ENCODE data around the gene SH2D3C. TPM values are rescaled to one million over a fixed set of nuclear protein-coding genes. Genes with fewer than 3 reads are reported as not detected.
A peak's percentile ranks its signal among the peaks of the same experiment; 100 is the strongest.

SH2D3C gene
- total RNA-seq, 1 donor from 2014 or later, result 5.8 TPM

DNA sequence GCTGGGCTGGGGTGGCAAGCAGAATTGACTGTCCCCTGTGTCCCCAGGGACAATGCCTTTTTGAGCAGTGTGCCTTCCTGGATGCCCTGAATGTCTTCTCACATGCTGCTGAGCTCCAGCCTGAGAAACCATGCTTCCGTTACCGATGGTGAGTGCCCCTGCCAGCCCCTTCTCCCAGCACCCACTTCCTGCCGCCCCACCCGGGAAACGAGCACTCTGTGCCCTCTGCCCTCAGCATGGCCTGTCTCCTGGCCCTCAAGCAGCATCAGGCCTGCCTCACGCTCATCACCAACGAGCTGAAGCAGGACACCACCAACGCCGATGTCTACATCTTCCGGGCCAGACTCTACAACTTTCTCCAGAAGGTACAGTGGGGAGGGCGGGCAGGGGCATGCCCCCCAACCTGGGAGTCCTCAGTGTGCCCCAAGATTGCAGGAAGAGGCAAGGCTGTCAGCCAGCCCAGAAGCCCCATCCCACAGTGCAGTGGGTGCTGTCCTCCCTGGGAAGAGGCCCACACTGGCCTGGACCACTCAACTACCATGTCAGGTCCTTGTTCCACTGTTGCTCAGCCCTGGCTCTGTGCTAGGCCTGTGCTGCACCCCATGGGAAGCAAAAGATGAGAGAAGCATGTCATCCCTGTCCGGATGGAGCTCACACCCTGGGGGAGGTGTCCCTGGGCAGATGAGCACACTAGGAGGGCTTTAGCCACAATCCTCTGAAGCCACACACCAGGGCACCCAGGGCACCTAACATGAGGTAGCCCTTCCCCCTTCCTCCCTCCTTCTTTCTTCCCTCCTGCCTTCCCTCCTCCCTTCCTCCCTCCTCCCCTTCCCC is 58.2 kb downstream of the SH2D3C start:
- Histone ChIP-seq H3K4me3 (ENCODE audit: insufficient read depth, low read depth, low read length) (no peak overlapping the region), H3K4me1 (ENCODE audit: insufficient read depth, low read length) (peaks cover 25% of the 10 kb centered on the region), H3K9ac (ENCODE audit: low read length) (no peak overlapping the region), H3K4me2 (ENCODE audit: low read length) (no peak overlapping the region), H4K20me1 (ENCODE audit: insufficient read depth, low read length) (peaks cover 3% of the 10 kb centered on the region), H3K27me3 (ENCODE audit: insufficient read depth, low read length) (no peaks in the 10 kb centered on the region), H3K36me3 (ENCODE audit: insufficient read depth, low read length) (no peaks in the 10 kb centered on the region), H3K27ac (ENCODE audit: low read depth, low read length) (no peak overlapping the region), H3K79me2 (ENCODE audit: insufficient read depth, low read length) (peaks cover under 1% of the 10 kb centered on the region), H3K9me3 (ENCODE audit: insufficient read depth, low read depth, low read length) (no peaks in the 10 kb centered on the region), H2AFZ (ENCODE audit: low read depth, low read length) (no peak overlapping the region)
- no peaks in the 10 kb centered on the region for H3K36me3 Mint-ChIP-seq (ENCODE audit: low read depth, unreplicated experiment)
- H3K9me3 Mint-ChIP-seq (ENCODE audit: unreplicated experiment), result no peaks in the 10 kb centered on the region
- DNase-seq (ENCODE audit: low read depth) (no peak), FAIRE-seq (no peak)
- H3K4me1 Mint-ChIP-seq (ENCODE audit: low read depth, unreplicated experiment), result peaks cover 2% of the 10 kb centered on the region
- TF ChIP-seq CTCF (IDR thresholded peaks at IDR 0.05; ENCODE audit: insufficient read depth, low read depth, low read length), result no peak
- no peak for TF ChIP-seq EZH2 (IDR thresholded peaks at IDR 0.05; ENCODE audit: insufficient read depth, low read length)
- H3K27me3 Mint-ChIP-seq (ENCODE audit: low read depth, unreplicated experiment), result peaks cover 5% of the 10 kb centered on the region
- H3K4me3 Mint-ChIP-seq (ENCODE audit: unreplicated experiment), result no peak overlapping the region
- no peak overlapping the region for H3K27ac Mint-ChIP-seq (ENCODE audit: unreplicated experiment)

DNA sequence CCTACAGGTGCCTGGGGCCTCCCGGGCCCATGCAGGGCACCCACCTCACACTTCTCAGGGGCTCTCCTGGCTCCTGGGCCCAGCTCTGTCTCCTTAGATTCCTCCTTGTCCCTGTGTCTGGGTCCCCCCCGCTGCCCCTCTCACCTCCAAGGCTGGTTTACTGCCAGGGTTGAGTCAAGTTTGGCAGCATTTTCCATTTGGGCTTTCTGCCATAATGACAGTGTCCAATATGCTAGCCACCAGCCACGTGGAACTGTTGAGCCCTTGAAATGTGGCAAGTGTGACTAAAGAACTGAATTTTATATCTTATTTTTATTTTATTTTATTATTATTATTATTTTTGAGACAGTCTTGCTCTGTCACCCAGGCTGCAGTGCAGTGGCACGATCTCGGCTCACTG is 60.7 kb downstream of the SH2D3C start:
- Histone ChIP-seq H4K20me1 (ENCODE audit: insufficient read depth, low read length) (peaks cover 15% of the 10 kb centered on the region), H3K4me3 (ENCODE audit: insufficient read depth, low read depth, low read length) (no peak overlapping the region), H3K27me3 (ENCODE audit: insufficient read depth, low read length) (no peaks in the 10 kb centered on the region), H3K4me1 (ENCODE audit: insufficient read depth, low read length) (peaks cover 16% of the 10 kb centered on the region), H3K36me3 (ENCODE audit: insufficient read depth, low read length) (no peaks in the 10 kb centered on the region), H3K79me2 (ENCODE audit: insufficient read depth, low read length) (peaks cover 9% of the 10 kb centered on the region), H3K9me3 (ENCODE audit: insufficient read depth, low read depth, low read length) (no peaks in the 10 kb centered on the region), H3K27ac (ENCODE audit: low read depth, low read length) (no peak overlapping the region), H3K4me2 (ENCODE audit: low read length) (no peak overlapping the region), H2AFZ (ENCODE audit: low read depth, low read length) (no peak overlapping the region), H3K9ac (ENCODE audit: low read length) (no peak overlapping the region)
- TF ChIP-seq CTCF (IDR thresholded peaks at IDR 0.05; ENCODE audit: insufficient read depth, low read depth, low read length) (no peak), EZH2 (IDR thresholded peaks at IDR 0.05; ENCODE audit: insufficient read depth, low read length) (no peak)
- Mint-ChIP-seq H3K27ac (ENCODE audit: unreplicated experiment) (no peak overlapping the region), H3K4me3 (ENCODE audit: unreplicated experiment) (no peak overlapping the region), H3K36me3 (ENCODE audit: low read depth, unreplicated experiment) (no peaks in the 10 kb centered on the region), H3K27me3 (ENCODE audit: low read depth, unreplicated experiment) (peaks cover 2% of the 10 kb centered on the region), H3K9me3 (ENCODE audit: unreplicated experiment) (no peaks in the 10 kb centered on the region), H3K4me1 (ENCODE audit: low read depth, unreplicated experiment) (peaks cover 2% of the 10 kb centered on the region)
- DNase-seq (ENCODE audit: low read depth) (no peak), FAIRE-seq (no peak)

DNA sequence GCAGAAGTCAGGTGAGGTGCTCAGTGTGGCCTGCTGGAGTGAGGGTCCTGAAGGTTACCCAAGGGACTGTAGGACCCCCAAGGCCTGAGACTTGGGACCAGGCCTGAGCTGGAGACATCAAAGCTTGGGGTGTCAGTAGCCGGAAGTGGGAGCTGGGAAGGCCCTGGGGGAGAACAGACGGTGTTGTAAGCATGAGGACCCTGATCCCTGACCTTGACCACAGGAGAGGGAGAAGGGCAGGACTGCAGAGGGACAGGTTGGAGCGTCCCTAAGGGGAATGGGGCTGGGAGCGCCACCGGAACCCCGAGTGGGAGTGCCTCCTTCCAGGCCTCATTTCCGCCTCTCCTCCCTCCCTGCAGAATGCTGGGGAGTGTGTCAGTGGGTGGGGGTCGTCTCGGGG is 62.1 kb downstream of the SH2D3C start:
- Mint-ChIP-seq H3K27me3 (ENCODE audit: low read depth, unreplicated experiment) (peaks cover 2% of the 10 kb centered on the region), H3K4me1 (ENCODE audit: low read depth, unreplicated experiment) (peaks cover 2% of the 10 kb centered on the region), H3K36me3 (ENCODE audit: low read depth, unreplicated experiment) (peaks cover 2% of the 10 kb centered on the region), H3K27ac (ENCODE audit: unreplicated experiment) (peak overlapping the region; percentile 97), H3K4me3 (ENCODE audit: unreplicated experiment) (peak overlapping the region; percentile 99), H3K9me3 (ENCODE audit: unreplicated experiment) (no peaks in the 10 kb centered on the region)
- Histone ChIP-seq H3K79me2 (ENCODE audit: insufficient read depth, low read length) (peaks cover 9% of the 10 kb centered on the region), H3K4me2 (ENCODE audit: low read length) (peak overlapping the region; percentile 100), H3K9ac (ENCODE audit: low read length) (peak overlapping the region; percentile 88), H4K20me1 (ENCODE audit: insufficient read depth, low read length) (peaks cover 27% of the 10 kb centered on the region), H2AFZ (ENCODE audit: low read depth, low read length) (peak overlapping the region; percentile 91), H3K27ac (ENCODE audit: low read depth, low read length) (no peak overlapping the region), H3K27me3 (ENCODE audit: insufficient read depth, low read length) (no peaks in the 10 kb centered on the region), H3K9me3 (ENCODE audit: insufficient read depth, low read depth, low read length) (no peaks in the 10 kb centered on the region), H3K36me3 (ENCODE audit: insufficient read depth, low read length) (no peaks in the 10 kb centered on the region), H3K4me3 (ENCODE audit: insufficient read depth, low read depth, low read length) (peak overlapping the region; percentile 92), H3K4me1 (ENCODE audit: insufficient read depth, low read length) (peaks cover 16% of the 10 kb centered on the region)
- TF ChIP-seq EZH2 (IDR thresholded peaks at IDR 0.05; ENCODE audit: insufficient read depth, low read length) (no peak), CTCF (IDR thresholded peaks at IDR 0.05; ENCODE audit: insufficient read depth, low read depth, low read length) (no peak)
- DNase-seq (ENCODE audit: low read depth) (no peak), FAIRE-seq (no peak)

Data from astrocyte (in vitro differentiated cells and primary cell).